NB4 (cell line): ENCODE measurements around the gene ZNF440.
"Not testable (repeated sequence)": the region's sequence is repeated elsewhere in the genome, so short reads cannot be mapped to it uniquely, and the experiment has no call there.

ENCODE experiments used
- DNase-seq: peaks from one replicate; pipeline ENCODE4 v3.0.0; 2010; ENCODE audit warnings: low read depth
- H3K4me3 ChIP-seq: one replicate; pipeline ENCODE4 v1.5.1; 2011; ENCODE audit warnings: mild to moderate bottlenecking, low read depth, low read length, moderate library complexity
- CTCF ChIP-seq: IDR thresholded peaks from one replicate; pipeline ENCODE4 v1.5.1; 2012; ENCODE audit warnings: low read depth, low read length
- MAX ChIP-seq: IDR thresholded peaks from 2 replicates; pipeline ENCODE4 v1.6.1; 2011; ENCODE audit warnings: low read depth, low read length
- MYC ChIP-seq: IDR thresholded peaks from 2 replicates; pipeline ENCODE4 v1.6.1; 2011; ENCODE audit warnings: low read depth, low read length
- POLR2A ChIP-seq: IDR thresholded peaks from 2 replicates; pipeline ENCODE4 v1.6.1; 2011; ENCODE audit warnings: mild to moderate bottlenecking; ENCODE audit not compliant: insufficient read length; ENCODE audit errors: extremely low read depth

The ZNF440 gene

GRCh38 chr19:11848200-11848593 lies 34.1 kb downstream of the ZNF440 start:
- peak overlapping the region; percentile 83 for H3K4me3 ChIP-seq
- TF ChIP-seq POLR2A = no peak
- TF ChIP-seq MYC = peak; percentile 45; the same call in 1 of the 2 replicates
- DNase-seq = no peak

GRCh38 chr19:11848594-11849469 lies 34.8 kb downstream of the ZNF440 start, which contains the start of gene ZNF439:
Gene ZNF439, plus strand, starts transcription at chr19:11848726. Its CDS starts 142 bp downstream, at chr19:11848868.
- H3K4me3 ChIP-seq = peak within 1 kb of the TSS; percentile 83
- TF ChIP-seq POLR2A (peak; percentile 65), MYC (no peak), CTCF (no peak), MAX (peak; percentile 79)
- peak; percentile 95 for DNase-seq

- not testable (repeated sequence) for DNase-seq
- peak overlapping the region; percentile 46 for H3K4me3 ChIP-seq
Measured at GRCh38 chr19:11850289-11850688, 36.2 kb downstream of the ZNF440 start.

GRCh38 chr19:11853358-11853757 lies 39.3 kb downstream of the ZNF440 start:
- no peak overlapping the region for H3K4me3 ChIP-seq
- no peak for TF ChIP-seq MAX
- no peak for TF ChIP-seq MYC
- TF ChIP-seq POLR2A = no peak
- no peak for TF ChIP-seq CTCF
- no peak for DNase-seq

GRCh38 chr19:11856596-11857250 lies 42.6 kb downstream of the ZNF440 start:
- DNase-seq = no peak
- H3K4me3 ChIP-seq = no peak overlapping the region
- TF ChIP-seq MYC (no peak), POLR2A (no peak), CTCF (no peak), MAX (no peak)

- no peak for TF ChIP-seq POLR2A
- no peak for TF ChIP-seq MAX
- TF ChIP-seq CTCF = no peak
- TF ChIP-seq MYC = no peak
- no peak for DNase-seq
- no peak overlapping the region for H3K4me3 ChIP-seq
Measured at GRCh38 chr19:11860721-11861120, 46.6 kb downstream of the ZNF440 start.
